K562 (cell line): Measurements from ENCODE around the gene GRIK3. TPM values are rescaled to one million over a fixed set of nuclear protein-coding genes. Genes with fewer than 3 reads are reported as not detected.

Experiments used
- ATAC-seq: fragments of 200-7000 bp; cut with Tn5 transposase; 3 replicates; pipeline ENCODE4 v1.9.1; 2020; ENCODE audit warnings: moderate library complexity
- BruUV-seq: library from RNA; stranded (reverse); fragments of 400-500 nt; replicated peaks from 2 replicates; lab custom pipeline; 2021; lab: Mats Ljungman, UMichigan
- CTCF ChIA-PET: fragments of 300-600 bp; formaldehyde crosslinking; extraction: SDS; loops from one replicate; lab custom pipeline; 2021; ENCODE audit warnings: low intra/inter-chr PET ratio; lab: Yijun Ruan, JAX
- POLR2A ChIA-PET: fragments of 300-600, 350-650 bp; sonication (Branson Sonifier 250); formaldehyde crosslinking; extraction: SDS; loops from one replicate; lab custom pipeline; 2021; ENCODE audit warnings: antibody characterized with exemption, inconsistent platforms; lab: Yijun Ruan, JAX
- DNase-seq, 4 experiments: peaks; one replicate each; pipeline versions ENCODE4 v3.0.0 to v3.0.0-alpha.2; 2011 to 2018; ENCODE audit warnings: low spot score in 3 of 4, mixed read lengths in 3 of 4; ENCODE audit errors: extremely low read depth in 1 of 4
- FAIRE-seq: peaks from 2 replicates; lab custom pipeline; 2011; peaks lifted over from hg19 to GRCh38; lab: Jason Lieb, UNC
- H2AFZ ChIP-seq: 2 replicates; pipeline ENCODE4 v1.6.0; 2011; ENCODE audit warnings: low read depth, low read length, control low read depth, inconsistent platforms
- H3K27ac ChIP-seq: fragments of 200-600 bp; 3 replicates; pipeline ENCODE4 v1.8.0; 2011; ENCODE audit warnings: low read depth, mild to moderate bottlenecking, control low read depth, inconsistent platforms, low read length, moderate library complexity, mixed read lengths; ENCODE audit errors: extremely low read depth
- H3K27me3 ChIP-seq, 2 experiments: fragments of 300-600 bp in 1 of 2; 2 replicates in 1 of 2; 3 replicates in 1 of 2; pipeline versions ENCODE4 v1.6.0 to v1.8.0; 2011; ENCODE audit warnings: inconsistent platforms in 2 of 2, low read length in 2 of 2, mild to moderate bottlenecking in 1 of 2, mixed read lengths in 1 of 2, moderate library complexity in 1 of 2; ENCODE audit not compliant: control insufficient read depth in 2 of 2, insufficient read depth in 2 of 2
- H3K36me3 ChIP-seq: fragments of 300-600 bp; 3 replicates; pipeline ENCODE4 v1.8.0; 2011; ENCODE audit warnings: mild to moderate bottlenecking, low read length, inconsistent platforms; ENCODE audit not compliant: control insufficient read depth, insufficient read depth
- H3K4me1 ChIP-seq, 2 experiments: fragments of 200-600 bp in 1 of 2; replicated peaks in 1 of 2; 2 replicates in 1 of 2; 3 replicates in 1 of 2; pipeline versions ENCODE4 v1.5.1 to v1.8.0; 2011; ENCODE audit warnings: inconsistent platforms in 2 of 2, low read length in 2 of 2, mild to moderate bottlenecking in 1 of 2, mixed read lengths in 1 of 2, moderate library complexity in 1 of 2; ENCODE audit not compliant: control insufficient read depth in 2 of 2, insufficient read depth in 2 of 2
- H3K4me2 ChIP-seq: 2 replicates; pipeline ENCODE4 v1.6.1; 2011; ENCODE audit warnings: low read length, control low read depth, inconsistent platforms, mixed read lengths; ENCODE audit not compliant: insufficient read depth
- H3K4me3 ChIP-seq: fragments of 200-600 bp; sonication (generic), shearing (Covaris generic); 2 replicates; pipeline ENCODE4 v1.5.1; 2016; ENCODE audit warnings: control low read depth, inconsistent platforms
- H3K79me2 ChIP-seq: fragments of 200-600 bp; 3 replicates; pipeline ENCODE4 v1.8.0; 2011; ENCODE audit warnings: low read length, inconsistent platforms; ENCODE audit not compliant: control insufficient read depth, insufficient read depth
- H3K9ac ChIP-seq, 2 experiments: 2 replicates each; pipeline versions ENCODE4 v1.6.0 to v1.6.1; 2011; ENCODE audit warnings: low read depth in 2 of 2, low read length in 2 of 2, control low read depth in 1 of 2, inconsistent platforms in 1 of 2, mild to moderate bottlenecking in 1 of 2, mixed read lengths in 1 of 2; ENCODE audit not compliant: insufficient read depth in 1 of 2
- H3K9me1 ChIP-seq: one replicate; pipeline ENCODE4 v1.6.0; 2011; ENCODE audit warnings: inconsistent platforms, mild to moderate bottlenecking, low read length, moderate library complexity; ENCODE audit not compliant: control insufficient read depth, insufficient read depth
- H3K9me3 ChIP-seq: replicated peaks from 2 replicates; pipeline ENCODE4 v1.5.1; 2011; ENCODE audit warnings: low read depth, low read length, inconsistent platforms; ENCODE audit not compliant: control insufficient read depth, insufficient read depth
- H4K20me1 ChIP-seq: replicated peaks from 2 replicates; pipeline ENCODE4 v1.6.1; 2011; ENCODE audit warnings: low read length, inconsistent platforms, mixed read lengths; ENCODE audit not compliant: control insufficient read depth, insufficient read depth
- ADNP ChIP-seq: fragments of 200-800 bp; sonication (Bioruptor generic); IDR thresholded peaks from 2 replicates; pipeline ENCODE4 v1.6.1; 2016; ENCODE audit warnings: missing genetic modification characterization, missing compliant biosample characterization
- CXXC5 ChIP-seq: fragments of 250-450 bp; sonication (Bioruptor Pico); IDR thresholded peaks from 2 replicates; pipeline ENCODE4 v1.8.0; 2022; ENCODE audit warnings: inconsistent platforms, mild to moderate bottlenecking, moderate library complexity
- MEIS2 ChIP-seq: fragments of 450-650 bp; IDR thresholded peaks from 2 replicates; pipeline ENCODE4 v1.6.1; 2014; ENCODE audit warnings: mild to moderate bottlenecking; ENCODE audit not compliant: partially characterized antibody
- WGBS: fragments of 100-300 bp; shearing (Covaris generic); methylation state at CpG from one replicate; pipeline ENCODE4 v1.1.6; 2016; ENCODE audit warnings: low coverage, mixed read lengths; ENCODE audit not compliant: insufficient coverage; ENCODE audit errors: missing lambda C conversion rate; 5-methylcytosine and 5-hydroxymethylcytosine counted together
- in situ Hi-C: fragments of 300-500 bp; cut with MboI; formaldehyde crosslinking; loops from 4 replicates; pipeline ENCODE4 v1.15.0; 2018; ENCODE audit warnings: inconsistent platforms, mixed read lengths
- intact Hi-C: fragments of 100-400 bp; cut with micrococcal nuclease; formaldehyde crosslinking; loops from 2 replicates; pipeline ENCODE4 v1.14.2; 2022
- polyA plus RNA-seq, 8 experiments: library from polyadenylated mRNA; depleted of rRNA in 4 of 8; stranded (reverse) in 5 of 8; unstranded in 3 of 8; fragments of >200 nt; fragmentation: Nextera tagmentation in 2 of 8; fragmentation: Illumina TruSeq in 1 of 8; extraction: Ambion mirVana in 2 of 8; extraction: Trizol in 1 of 8; gene quantifications; 2 replicates each; pipeline versions ENCODE4 v1.2.1 to v1.2.3, GENCODE V29; 2011 to 2014; ENCODE audit warnings: inconsistent platforms in 1 of 8, missing spikeins in 1 of 8
- total RNA-seq, 7 experiments: library from RNA; depleted of rRNA in 6 of 7; stranded (reverse); fragments of >200 nt in 6 of 7; fragmentation: Illumina TruSeq in 2 of 7; extraction: Trizol in 2 of 7; gene quantifications; 2 replicates each; pipeline versions ENCODE4 v1.2.1 to v1.2.3, GENCODE V29; 2011 to 2021; ENCODE audit warnings: low replicate concordance in 1 of 7
- TF ChIP-seq, protein P1 (sequence below): fragments of 150-350 bp; IDR thresholded peaks from 2 replicates; pipeline ENCODE4 v1.6.1; 2014; ENCODE audit warnings: low read depth, mild to moderate bottlenecking, low read length, borderline replicate concordance
- TF ChIP-seq, protein P2 (sequence below): fragments of 250-450 bp; sonication (Bioruptor Pico); IDR thresholded peaks from 2 replicates; pipeline ENCODE4 v1.9.0; 2021; ENCODE audit warnings: mild to moderate bottlenecking, inconsistent platforms

GRIK3 gene
- total and polyA plus RNA-seq, 9 of the 15 experiments (the other 6 are each of a cell fraction or from before 2014, with no cell fraction given), result not detected

DNA sequence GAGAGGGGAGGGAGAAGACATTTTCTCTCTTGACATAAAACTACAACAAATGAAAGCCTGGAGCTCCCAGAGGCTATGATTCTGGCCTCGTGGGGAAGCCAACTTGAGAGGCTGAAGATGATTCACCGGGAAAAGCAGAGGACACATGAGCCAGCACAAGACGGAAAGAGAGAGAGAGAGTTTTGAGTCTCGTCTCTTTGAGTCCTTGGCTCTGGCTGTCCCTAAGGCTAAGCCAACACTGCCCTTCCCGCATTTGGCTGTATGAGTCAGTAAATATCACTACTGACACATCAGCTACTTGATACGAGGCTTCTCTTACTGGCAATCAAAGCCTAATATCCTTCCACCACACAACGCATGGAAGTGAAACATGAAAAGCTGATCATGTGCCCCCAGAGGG is 95.5 kb downstream of the GRIK3 start:
- Histone ChIP-seq H3K4me2 (no peak overlapping the region), H3K4me1 (no peaks in the 10 kb centered on the region), H3K9me1 (no peaks in the 10 kb centered on the region), H3K9ac (no peak overlapping the region), H3K36me3 (no peaks in the 10 kb centered on the region), H3K27ac (no peak overlapping the region), H3K4me3 (no peak overlapping the region), H3K9me3 (no peaks in the 10 kb centered on the region), H4K20me1 (peaks cover 9% of the 10 kb centered on the region; the same call in 1 of the 2 replicates), H3K27me3 (peaks cover 2 to 15% of the 10 kb centered on the region in 2 experiments; a peak in 3 of 5 replicates), H2AFZ (no peak overlapping the region), H3K79me2 (no peaks in the 10 kb centered on the region)
- intact Hi-C loops, result no loop called here
- ATAC-seq (no peak), DNase-seq (no peak), FAIRE-seq (no peak)
- ChIA-PET CTCF (no interaction called here), POLR2A (interaction anchor here (0.6 kb wide), 1 partner anchor 56 kb away, joined by 3 read pairs; no protein-coding TSS in a partner anchor)
- in situ Hi-C loops, result no loop called here
- 1% methylated on average over 7 of the region's 7 CpGs for WGBS
- no peak for TF ChIP-seq CXXC5 (CRISPR knock-in tag)
- TF ChIP-seq MEIS2, result no peak
- TF ChIP-seq, protein P1, sequence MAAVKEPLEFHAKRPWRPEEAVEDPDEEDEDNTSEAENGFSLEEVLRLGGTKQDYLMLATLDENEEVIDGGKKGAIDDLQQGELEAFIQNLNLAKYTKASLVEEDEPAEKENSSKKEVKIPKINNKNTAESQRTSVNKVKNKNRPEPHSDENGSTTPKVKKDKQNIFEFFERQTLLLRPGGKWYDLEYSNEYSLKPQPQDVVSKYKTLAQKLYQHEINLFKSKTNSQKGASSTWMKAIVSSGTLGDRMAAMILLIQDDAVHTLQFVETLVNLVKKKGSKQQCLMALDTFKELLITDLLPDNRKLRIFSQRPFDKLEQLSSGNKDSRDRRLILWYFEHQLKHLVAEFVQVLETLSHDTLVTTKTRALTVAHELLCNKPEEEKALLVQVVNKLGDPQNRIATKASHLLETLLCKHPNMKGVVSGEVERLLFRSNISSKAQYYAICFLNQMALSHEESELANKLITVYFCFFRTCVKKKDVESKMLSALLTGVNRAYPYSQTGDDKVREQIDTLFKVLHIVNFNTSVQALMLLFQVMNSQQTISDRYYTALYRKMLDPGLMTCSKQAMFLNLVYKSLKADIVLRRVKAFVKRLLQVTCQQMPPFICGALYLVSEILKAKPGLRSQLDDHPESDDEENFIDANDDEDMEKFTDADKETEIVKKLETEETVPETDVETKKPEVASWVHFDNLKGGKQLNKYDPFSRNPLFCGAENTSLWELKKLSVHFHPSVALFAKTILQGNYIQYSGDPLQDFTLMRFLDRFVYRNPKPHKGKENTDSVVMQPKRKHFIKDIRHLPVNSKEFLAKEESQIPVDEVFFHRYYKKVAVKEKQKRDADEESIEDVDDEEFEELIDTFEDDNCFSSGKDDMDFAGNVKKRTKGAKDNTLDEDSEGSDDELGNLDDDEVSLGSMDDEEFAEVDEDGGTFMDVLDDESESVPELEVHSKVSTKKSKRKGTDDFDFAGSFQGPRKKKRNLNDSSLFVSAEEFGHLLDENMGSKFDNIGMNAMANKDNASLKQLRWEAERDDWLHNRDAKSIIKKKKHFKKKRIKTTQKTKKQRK, result no peak
- TF ChIP-seq, protein P2, sequence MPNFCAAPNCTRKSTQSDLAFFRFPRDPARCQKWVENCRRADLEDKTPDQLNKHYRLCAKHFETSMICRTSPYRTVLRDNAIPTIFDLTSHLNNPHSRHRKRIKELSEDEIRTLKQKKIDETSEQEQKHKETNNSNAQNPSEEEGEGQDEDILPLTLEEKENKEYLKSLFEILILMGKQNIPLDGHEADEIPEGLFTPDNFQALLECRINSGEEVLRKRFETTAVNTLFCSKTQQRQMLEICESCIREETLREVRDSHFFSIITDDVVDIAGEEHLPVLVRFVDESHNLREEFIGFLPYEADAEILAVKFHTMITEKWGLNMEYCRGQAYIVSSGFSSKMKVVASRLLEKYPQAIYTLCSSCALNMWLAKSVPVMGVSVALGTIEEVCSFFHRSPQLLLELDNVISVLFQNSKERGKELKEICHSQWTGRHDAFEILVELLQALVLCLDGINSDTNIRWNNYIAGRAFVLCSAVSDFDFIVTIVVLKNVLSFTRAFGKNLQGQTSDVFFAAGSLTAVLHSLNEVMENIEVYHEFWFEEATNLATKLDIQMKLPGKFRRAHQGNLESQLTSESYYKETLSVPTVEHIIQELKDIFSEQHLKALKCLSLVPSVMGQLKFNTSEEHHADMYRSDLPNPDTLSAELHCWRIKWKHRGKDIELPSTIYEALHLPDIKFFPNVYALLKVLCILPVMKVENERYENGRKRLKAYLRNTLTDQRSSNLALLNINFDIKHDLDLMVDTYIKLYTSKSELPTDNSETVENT (CRISPR knock-in tag), result no peak
- TF ChIP-seq ADNP (tag), result no peak
- no TSS peak for BruUV-seq
